HepG2 (cell line): Measurements from ENCODE around the gene CCDC88A. TPM values are rescaled to one million over a fixed set of nuclear protein-coding genes. Genes with fewer than 3 reads are reported as not detected.

Experiments used
- AHR ChIP-seq: IDR thresholded peaks from 2 replicates; pipeline ENCODE4 v1.6.1; 2018; ENCODE audit warnings: missing genetic modification reagents, missing compliant biosample characterization
- ARNTL ChIP-seq: sonication (generic); formaldehyde crosslinking; IDR thresholded peaks from 2 replicates; pipeline ENCODE4 v1.4.0; 2020; ENCODE audit warnings: mild to moderate bottlenecking, missing genetic modification reagents
- ATF6 ChIP-seq: sonication (generic); formaldehyde crosslinking; conservative IDR thresholded peaks from 2 replicates; pipeline ENCODE4 v1.4.0; 2020; ENCODE audit warnings: missing genetic modification reagents
- EED ChIP-seq: sonication (generic); formaldehyde crosslinking; IDR thresholded peaks from 2 replicates; pipeline ENCODE4 v1.5.0; 2020; ENCODE audit warnings: mild to moderate bottlenecking, missing genetic modification reagents
- GABPB1 ChIP-seq: IDR thresholded peaks from 2 replicates; pipeline ENCODE4 v1.6.1; 2016; ENCODE audit warnings: mild to moderate bottlenecking, missing genetic modification reagents, moderate library complexity, missing compliant biosample characterization
- GMEB2 ChIP-seq: IDR thresholded peaks from 2 replicates; pipeline ENCODE4 v1.6.1; 2016; ENCODE audit warnings: missing biosample characterization, missing genetic modification reagents, low read depth
- HIVEP1 ChIP-seq: sonication (generic); formaldehyde crosslinking; IDR thresholded peaks from 2 replicates; pipeline ENCODE4 v1.4.0; 2020; ENCODE audit warnings: mild to moderate bottlenecking, missing genetic modification reagents
- MBNL3 ChIP-seq: fragments of 250-450 bp; sonication (Bioruptor Pico); conservative IDR thresholded peaks from 2 replicates; pipeline ENCODE4 v1.8.0; 2022; ENCODE audit warnings: mild to moderate bottlenecking, inconsistent platforms
- RARA ChIP-seq: IDR thresholded peaks from 2 replicates; pipeline ENCODE4 v1.6.1; 2016; ENCODE audit warnings: missing genetic modification reagents, missing compliant biosample characterization
- RCOR2 ChIP-seq: IDR thresholded peaks from 2 replicates; pipeline ENCODE4 v1.6.1; 2016; ENCODE audit warnings: missing biosample characterization, missing genetic modification reagents
- TBX3 ChIP-seq: fragments of 450-650 bp; IDR thresholded peaks from 2 replicates; pipeline ENCODE4 v1.6.1; 2017; ENCODE audit warnings: antibody characterized with exemption, mild to moderate bottlenecking, inconsistent platforms, borderline replicate concordance
- U2AF1 ChIP-seq: fragments of 200-400 bp; formaldehyde crosslinking; optimal IDR thresholded peaks from 2 replicates; pipeline ENCODE3; 2017; ENCODE audit warnings: mild to moderate bottlenecking, low read depth, low read length
- ZNF33A ChIP-seq: sonication (generic); formaldehyde crosslinking; IDR thresholded peaks from 2 replicates; pipeline ENCODE4 v1.5.1; 2020; ENCODE audit warnings: missing genetic modification reagents, mild to moderate bottlenecking, moderate library complexity, borderline replicate concordance
- ZNF451 ChIP-seq: sonication (generic); formaldehyde crosslinking; IDR thresholded peaks from 2 replicates; pipeline ENCODE4 v1.5.0; 2020; ENCODE audit warnings: mild to moderate bottlenecking, missing genetic modification reagents
- ZNF605 ChIP-seq: sonication (generic); formaldehyde crosslinking; IDR thresholded peaks from 2 replicates; pipeline ENCODE4 v1.8.0; 2022; ENCODE audit warnings: mild to moderate bottlenecking, missing genetic modification reagents
- polyA plus RNA-seq, 8 experiments: library from polyadenylated mRNA; depleted of rRNA in 3 of 8; stranded (reverse) in 7 of 8; unstranded in 1 of 8; fragments of >200 nt; fragmentation: Illumina TruSeq in 4 of 8; extraction: Trizol in 4 of 8; gene quantifications; 2 replicates each; pipeline versions ENCODE4 v1.2.1 to v1.2.3, GENCODE V29; 2011 to 2016; ENCODE audit warnings: low read depth in 4 of 8, missing spikeins in 1 of 8, mixed read lengths in 1 of 8; ENCODE audit not compliant: insufficient read depth in 1 of 8
- total RNA-seq, 5 experiments: library from RNA; depleted of rRNA; stranded (reverse); fragments of >200 nt; fragmentation: Illumina TruSeq; extraction: Trizol; gene quantifications; 2 replicates each; pipeline ENCODE4 v1.2.3, GENCODE V29; 2016; ENCODE audit warnings: low read depth in 1 of 5
- TF ChIP-seq, protein P1 (sequence below): sonication (generic); formaldehyde crosslinking; IDR thresholded peaks from 2 replicates; pipeline ENCODE4; 2020; ENCODE audit warnings: missing genetic modification reagents, mild to moderate bottlenecking, borderline replicate concordance
- TF ChIP-seq, protein P2 (sequence below): sonication (generic); formaldehyde crosslinking; IDR thresholded peaks from 2 replicates; pipeline ENCODE4 v1.4.0; 2020; ENCODE audit warnings: missing genetic modification reagents, mild to moderate bottlenecking, borderline replicate concordance
- TF ChIP-seq, protein P3 (sequence below): sonication (generic); IDR thresholded peaks from 2 replicates; pipeline ENCODE4 v1.6.1; 2016; ENCODE audit warnings: low read depth, borderline replicate concordance
- TF ChIP-seq, protein P4 (sequence below): IDR thresholded peaks from 2 replicates; pipeline ENCODE4 v1.6.1; 2016

CCDC88A gene
- total and polyA plus RNA-seq, 2 of the 13 experiments (the other 11 are each of a cell fraction or from before 2014, with no cell fraction given): 43.2 to 84.1 TPM

DNA sequence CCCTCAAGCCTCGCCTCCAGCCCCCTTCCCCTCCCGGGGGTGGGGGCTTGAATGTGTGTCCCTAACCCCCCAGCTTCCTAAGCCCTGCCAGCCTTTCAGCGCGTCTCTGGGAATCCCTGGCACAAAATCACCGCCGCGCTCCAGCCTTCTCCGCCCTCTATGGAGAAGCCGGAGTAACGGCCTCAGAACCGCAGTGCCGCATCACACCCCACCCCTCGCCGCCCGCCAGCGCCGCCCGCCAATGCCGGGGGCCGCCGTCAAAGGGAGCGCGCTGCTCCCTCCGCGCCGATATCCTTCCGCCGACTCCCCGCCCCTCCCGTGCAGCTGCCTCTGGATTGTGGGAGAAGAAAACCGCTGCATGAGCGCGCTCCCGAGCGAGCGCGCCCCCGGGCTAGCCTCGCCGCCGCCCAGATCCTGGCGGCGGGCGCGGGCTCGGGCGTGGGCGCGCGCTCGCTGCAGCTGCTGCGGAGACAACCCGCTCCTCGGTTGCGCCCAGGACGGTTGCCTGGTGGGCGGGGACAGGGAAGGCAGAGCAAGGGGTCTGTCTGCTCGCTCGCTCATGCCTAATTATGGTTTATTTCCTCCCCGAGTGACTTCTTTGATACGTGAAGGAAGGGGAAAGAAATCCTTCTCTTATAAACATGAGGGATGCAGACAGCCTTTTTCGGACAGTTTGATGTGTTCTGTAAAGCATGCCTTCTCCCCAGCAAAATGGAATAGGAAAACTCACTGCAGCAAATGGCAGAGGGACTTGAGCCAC is at the start of gene CCDC88A (continued):
- TF ChIP-seq, protein P1, sequence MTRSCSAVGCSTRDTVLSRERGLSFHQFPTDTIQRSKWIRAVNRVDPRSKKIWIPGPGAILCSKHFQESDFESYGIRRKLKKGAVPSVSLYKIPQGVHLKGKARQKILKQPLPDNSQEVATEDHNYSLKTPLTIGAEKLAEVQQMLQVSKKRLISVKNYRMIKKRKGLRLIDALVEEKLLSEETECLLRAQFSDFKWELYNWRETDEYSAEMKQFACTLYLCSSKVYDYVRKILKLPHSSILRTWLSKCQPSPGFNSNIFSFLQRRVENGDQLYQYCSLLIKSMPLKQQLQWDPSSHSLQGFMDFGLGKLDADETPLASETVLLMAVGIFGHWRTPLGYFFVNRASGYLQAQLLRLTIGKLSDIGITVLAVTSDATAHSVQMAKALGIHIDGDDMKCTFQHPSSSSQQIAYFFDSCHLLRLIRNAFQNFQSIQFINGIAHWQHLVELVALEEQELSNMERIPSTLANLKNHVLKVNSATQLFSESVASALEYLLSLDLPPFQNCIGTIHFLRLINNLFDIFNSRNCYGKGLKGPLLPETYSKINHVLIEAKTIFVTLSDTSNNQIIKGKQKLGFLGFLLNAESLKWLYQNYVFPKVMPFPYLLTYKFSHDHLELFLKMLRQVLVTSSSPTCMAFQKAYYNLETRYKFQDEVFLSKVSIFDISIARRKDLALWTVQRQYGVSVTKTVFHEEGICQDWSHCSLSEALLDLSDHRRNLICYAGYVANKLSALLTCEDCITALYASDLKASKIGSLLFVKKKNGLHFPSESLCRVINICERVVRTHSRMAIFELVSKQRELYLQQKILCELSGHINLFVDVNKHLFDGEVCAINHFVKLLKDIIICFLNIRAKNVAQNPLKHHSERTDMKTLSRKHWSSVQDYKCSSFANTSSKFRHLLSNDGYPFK (CRISPR knock-in tag): peak; percentile 89
- TF ChIP-seq, protein P2, sequence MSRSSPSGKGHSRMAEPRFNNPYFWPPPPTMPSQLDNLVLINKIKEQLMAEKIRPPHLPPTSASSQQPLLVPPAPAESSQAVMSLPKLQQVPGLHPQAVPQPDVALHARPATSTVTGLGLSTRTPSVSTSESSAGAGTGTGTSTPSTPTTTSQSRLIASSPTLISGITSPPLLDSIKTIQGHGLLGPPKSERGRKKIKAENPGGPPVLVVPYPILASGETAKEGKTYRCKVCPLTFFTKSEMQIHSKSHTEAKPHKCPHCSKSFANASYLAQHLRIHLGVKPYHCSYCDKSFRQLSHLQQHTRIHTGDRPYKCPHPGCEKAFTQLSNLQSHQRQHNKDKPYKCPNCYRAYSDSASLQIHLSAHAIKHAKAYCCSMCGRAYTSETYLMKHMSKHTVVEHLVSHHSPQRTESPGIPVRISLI (CRISPR knock-in tag): peak; percentile 71; the same call in 1 of the 2 replicates
- TF ChIP-seq, protein P3, sequence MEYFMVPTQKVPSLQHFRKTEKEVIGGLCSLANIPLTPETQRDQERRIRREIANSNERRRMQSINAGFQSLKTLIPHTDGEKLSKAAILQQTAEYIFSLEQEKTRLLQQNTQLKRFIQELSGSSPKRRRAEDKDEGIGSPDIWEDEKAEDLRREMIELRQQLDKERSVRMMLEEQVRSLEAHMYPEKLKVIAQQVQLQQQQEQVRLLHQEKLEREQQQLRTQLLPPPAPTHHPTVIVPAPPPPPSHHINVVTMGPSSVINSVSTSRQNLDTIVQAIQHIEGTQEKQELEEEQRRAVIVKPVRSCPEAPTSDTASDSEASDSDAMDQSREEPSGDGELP: peak; percentile 88
- TF ChIP-seq ARNTL (CRISPR knock-in tag) (peak; percentile 62), EED (CRISPR knock-in tag) (no peak; the same call in none of the 2 replicates), TBX3 (peak; percentile 80; the same call in 1 of the 2 replicates), ZNF451 (CRISPR knock-in tag) (peak; percentile 98), RARA (CRISPR knock-in tag) (peak; percentile 76), U2AF1 (peak; percentile 76), ZNF605 (CRISPR knock-in tag) (peak; percentile 85), ATF6 (no peak), GMEB2 (CRISPR knock-in tag) (peak; percentile 79), HIVEP1 (CRISPR knock-in tag) (no peak; the same call in 1 of the 2 replicates), MBNL3 (no peak), AHR (CRISPR knock-in tag) (peak; percentile 98), ZNF33A (CRISPR knock-in tag) (peak; percentile 95), GABPB1 (CRISPR knock-in tag) (peak; percentile 91), RCOR2 (CRISPR knock-in tag) (peak; percentile 68; the same call in 1 of the 2 replicates)
- TF ChIP-seq, protein P4, sequence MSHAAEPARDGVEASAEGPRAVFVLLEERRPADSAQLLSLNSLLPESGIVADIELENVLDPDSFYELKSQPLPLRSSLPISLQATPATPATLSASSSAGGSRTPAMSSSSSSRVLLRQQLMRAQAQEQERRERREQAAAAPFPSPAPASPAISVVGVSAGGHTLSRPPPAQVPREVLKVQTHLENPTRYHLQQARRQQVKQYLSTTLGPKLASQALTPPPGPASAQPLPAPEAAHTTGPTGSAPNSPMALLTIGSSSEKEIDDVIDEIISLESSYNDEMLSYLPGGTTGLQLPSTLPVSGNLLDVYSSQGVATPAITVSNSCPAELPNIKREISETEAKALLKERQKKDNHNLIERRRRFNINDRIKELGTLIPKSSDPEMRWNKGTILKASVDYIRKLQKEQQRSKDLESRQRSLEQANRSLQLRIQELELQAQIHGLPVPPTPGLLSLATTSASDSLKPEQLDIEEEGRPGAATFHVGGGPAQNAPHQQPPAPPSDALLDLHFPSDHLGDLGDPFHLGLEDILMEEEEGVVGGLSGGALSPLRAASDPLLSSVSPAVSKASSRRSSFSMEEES (CRISPR knock-in tag): peak; percentile 89
